ENCODE measurements around the gene KRTAP12-4.
"Not testable (repeated sequence)": the region's sequence is repeated elsewhere in the genome, so short reads cannot be mapped to it uniquely, and the experiment has no call there.

The KRTAP12-4 gene

GRCh38 chr21:44666401-44667320, 12.2 kb upstream of the KRTAP12-4 start, which contains the start of gene KRTAP12-2:
Gene KRTAP12-2, minus strand, starts transcription at chr21:44666927. Its CDS starts 41 bp downstream, at chr21:44666886.
- POLR2A ChIA-PET, result no interaction called here
- CTCF ChIA-PET, result no interaction called here

GRCh38 chr21:44664691-44665090, 10.2 kb upstream of the KRTAP12-4 start:
- no peak for TF ChIP-seq CTCF (IDR thresholded peaks at IDR 0.05; ENCODE audit: insufficient read depth, low read length, missing control alignments)
- ChIA-PET CTCF (interaction anchor here (1.1 kb wide), 1 partner anchor 129 kb away, joined by 3 read pairs; no protein-coding TSS in a partner anchor), POLR2A (no interaction called here)
- no peak overlapping the region for H3K4me3 ChIP-seq (ENCODE audit: low read depth, low read length)
- no peak for DNase-seq (ENCODE audit: low read depth, low spot score)

More at GRCh38 chr21:44666401-44667320, 12.2 kb upstream of the KRTAP12-4 start, which contains the start of gene KRTAP12-2:
- H3K4me3 ChIP-seq (ENCODE audit: low read depth, low read length), result no peak within 1 kb of the TSS
- DNase-seq (ENCODE audit: low read depth, low spot score), result no peak
- TF ChIP-seq CTCF (IDR thresholded peaks at IDR 0.05; ENCODE audit: insufficient read depth, low read length, missing control alignments), result no peak

GRCh38 chr21:44661567-44661966, 7.1 kb upstream of the KRTAP12-4 start:
- H3K4me3 ChIP-seq (ENCODE audit: low read depth, low read length); DNase-seq (ENCODE audit: low read depth, low spot score); CTCF ChIA-PET; POLR2A ChIA-PET: not testable (repeated sequence)

GRCh38 chr21:44658913-44659595, 4.6 kb upstream of the KRTAP12-4 start:
- CTCF ChIA-PET, result no interaction called here
- POLR2A ChIA-PET, result no interaction called here
- DNase-seq (ENCODE audit: low read depth, low spot score), result no peak
- TF ChIP-seq CTCF (IDR thresholded peaks at IDR 0.05; ENCODE audit: insufficient read depth, low read length, missing control alignments), result no peak
- no peak overlapping the region for H3K4me3 ChIP-seq (ENCODE audit: low read depth, low read length)

GRCh38 chr21:44658541-44658910, 4.1 kb upstream of the KRTAP12-4 start:
- CTCF ChIA-PET, result no interaction called here
- POLR2A ChIA-PET, result no interaction called here
- TF ChIP-seq CTCF (IDR thresholded peaks at IDR 0.05; ENCODE audit: insufficient read depth, low read length, missing control alignments), result no peak

GRCh38 chr21:44657635-44658540, 3.4 kb upstream of the KRTAP12-4 start, which contains the start of gene KRTAP12-3:
Gene KRTAP12-3, plus strand, starts transcription at chr21:44657932. Its CDS starts 48 bp downstream, at chr21:44657980.
- no peak for DNase-seq (ENCODE audit: low read depth, low spot score)
- POLR2A ChIA-PET, result no interaction called here
- TF ChIP-seq CTCF (IDR thresholded peaks at IDR 0.05; ENCODE audit: insufficient read depth, low read length, missing control alignments), result no peak
- H3K4me3 ChIP-seq (ENCODE audit: low read depth, low read length), result no peak within 1 kb of the TSS
- CTCF ChIA-PET, result no interaction called here

More at GRCh38 chr21:44658541-44658910, 4.1 kb upstream of the KRTAP12-4 start:
- no peak overlapping the region for H3K4me3 ChIP-seq (ENCODE audit: low read depth, low read length)
- no peak for DNase-seq (ENCODE audit: low read depth, low spot score)
